Liver (tissue), 9 donors: ENCODE results near the gene PPP6R2. TPM values are rescaled to one million over a fixed set of nuclear protein-coding genes. Genes with fewer than 3 reads are reported as not detected.

Experiments used
- DNase-seq: peaks from one replicate; pipeline ENCODE4 v3.0.0-alpha.2; 2017; ENCODE audit warnings: low spot score
- H3K27ac ChIP-seq, 2 donors: one replicate each; pipeline ENCODE4 v1.7.0; 2013; ENCODE audit warnings: inconsistent platforms in 2 of 2, low read length in 2 of 2, control low read depth in 1 of 2, low read depth in 1 of 2, mild to moderate bottlenecking in 1 of 2
- H3K27me3 ChIP-seq, 4 donors: one replicate each; pipeline versions ENCODE4 v1.6.1 to v1.7.0; 2013; ENCODE audit warnings: low read length in 3 of 4, inconsistent platforms in 1 of 4, mild to moderate bottlenecking in 1 of 4, moderate library complexity in 1 of 4; ENCODE audit not compliant: control insufficient read depth in 4 of 4, insufficient read depth in 4 of 4
- H3K36me3 ChIP-seq, 4 donors: one replicate each; pipeline versions ENCODE4 v1.6.1 to v1.7.0; 2013; ENCODE audit warnings: low read length in 3 of 4, mild to moderate bottlenecking in 3 of 4, low read depth in 1 of 4, moderate library complexity in 1 of 4; ENCODE audit not compliant: control insufficient read depth in 4 of 4, insufficient read depth in 3 of 4
- H3K4me1 ChIP-seq, 4 donors: one replicate each; pipeline versions ENCODE4 v1.6.1 to v1.7.0; 2013; ENCODE audit warnings: low read length in 3 of 4, mild to moderate bottlenecking in 3 of 4, moderate library complexity in 1 of 4; ENCODE audit not compliant: control insufficient read depth in 4 of 4, insufficient read depth in 4 of 4
- H3K4me3 ChIP-seq, 3 donors: one replicate each; pipeline versions ENCODE4 v1.6.1 to v1.7.0; 2013; ENCODE audit warnings: low read length in 3 of 3, control low read depth in 1 of 3, low read depth in 1 of 3, mild to moderate bottlenecking in 1 of 3
- H3K9ac ChIP-seq, 2 donors: one replicate each; pipeline ENCODE4 v1.7.0; 2013; ENCODE audit warnings: low read length in 2 of 2, mild to moderate bottlenecking in 2 of 2, moderate library complexity in 2 of 2, control low read depth in 1 of 2, low read depth in 1 of 2
- H3K9me3 ChIP-seq, 4 donors: one replicate each; pipeline versions ENCODE4 v1.6.1 to v1.7.0; 2013; ENCODE audit warnings: low read length in 3 of 4; ENCODE audit not compliant: control insufficient read depth in 4 of 4
- ATF3 ChIP-seq: IDR thresholded peaks from 2 replicates; pipeline ENCODE4 v1.6.1; 2016; ENCODE audit warnings: antibody characterized with exemption
- CTCF ChIP-seq: fragments of 150-350 bp; IDR thresholded peaks from 2 replicates; pipeline ENCODE4 v1.5.1; 2017; ENCODE audit warnings: improper control_type of control experiment, low read depth, low read length; ENCODE audit not compliant: missing input control
- EGR1 ChIP-seq, 2 donors: IDR thresholded peaks; 2 replicates each; pipeline ENCODE4 v1.6.1; 2016 to 2018; ENCODE audit warnings: antibody characterized with exemption in 2 of 2, low read depth in 2 of 2
- FOXA2 ChIP-seq: IDR thresholded peaks from 2 replicates; pipeline ENCODE4 v1.6.1; 2016; ENCODE audit warnings: antibody characterized with exemption
- HNF4A ChIP-seq, 2 donors: conservative IDR thresholded peaks; 2 replicates each; pipeline ENCODE4 v1.6.1; 2016; ENCODE audit warnings: antibody characterized with exemption in 2 of 2, mild to moderate bottlenecking in 2 of 2
- HNF4G ChIP-seq: IDR thresholded peaks from 2 replicates; pipeline ENCODE4 v1.6.1; 2016; ENCODE audit warnings: antibody characterized with exemption
- MAX ChIP-seq: IDR thresholded peaks from 2 replicates; pipeline ENCODE4 v1.6.1; 2016; ENCODE audit warnings: antibody characterized with exemption
- NR2F2 ChIP-seq: IDR thresholded peaks from 2 replicates; pipeline ENCODE4 v1.6.1; 2016; ENCODE audit warnings: antibody characterized with exemption
- RAD21 ChIP-seq, 2 donors: IDR thresholded peaks; 2 replicates each; pipeline ENCODE4 v1.6.1; 2016; ENCODE audit warnings: antibody characterized with exemption in 2 of 2, mild to moderate bottlenecking in 2 of 2
- REST ChIP-seq: IDR thresholded peaks from 2 replicates; pipeline ENCODE4 v1.6.1; 2016; ENCODE audit warnings: antibody characterized with exemption, mild to moderate bottlenecking
- SP1 ChIP-seq: IDR thresholded peaks from 2 replicates; pipeline ENCODE4 v1.6.1; 2018; ENCODE audit warnings: antibody characterized with exemption, mild to moderate bottlenecking
- YY1 ChIP-seq: IDR thresholded peaks from 2 replicates; pipeline ENCODE4 v1.6.1; 2016; ENCODE audit warnings: antibody characterized with exemption, mild to moderate bottlenecking
- ZBTB33 ChIP-seq: IDR thresholded peaks from 2 replicates; pipeline ENCODE4 v1.6.1; 2016; ENCODE audit warnings: antibody characterized with exemption
- WGBS: extraction: QIAGEN DNeasy Blood & Tissue Kit; methylation state at CpG from one replicate; pipeline ENCODE4 v1.1.7; 2013; 5-methylcytosine and 5-hydroxymethylcytosine counted together
- polyA plus RNA-seq, 2 donors: library from polyadenylated mRNA; stranded (reverse) in 1 of 2; unstranded in 1 of 2; fragments of 200-250 nt in 1 of 2; fragments of >200 nt in 1 of 2; fragmentation: Nextera tagmentation in 1 of 2; extraction: Ambion mirVana in 1 of 2; gene quantifications; one replicate each; pipeline versions ENCODE4 v1.2.1 to v1.2.3, GENCODE V29; 2013 to 2015
- total RNA-seq, 2 donors: library from RNA; depleted of rRNA; stranded (reverse); fragments of >200 nt; gene quantifications; one replicate each; pipeline ENCODE4 v1.2.3, GENCODE V29; 2014
- donor health status: healthy.
- donor health status: healthy.
- donor health status: healthy.
- donor health status: healthy.
- donor health status: healthy.

Gene PPP6R2
- total and polyA plus RNA-seq, 4 donors = 28.8 to 117 (median 47.2) TPM

GRCh38 chr22:50452649-50453048, 109.5 kb downstream of the PPP6R2 start (continued):
- TF ChIP-seq ATF3 (no peak), FOXA2 (no peak)

GRCh38 chr22:50454556-50455075, 111.5 kb downstream of the PPP6R2 start:
- WGBS = 95% methylated on average over 27 of the region's 27 CpGs
- no peak overlapping the region for H3K27ac ChIP-seq
- H3K9me3 ChIP-seq = no peaks in the 10 kb centered on the region
- peaks cover 13 to 52% (median 22%) of the 10 kb centered on the region in 4 donors for H3K36me3 ChIP-seq
- no peaks in the 10 kb centered on the region for H3K4me1 ChIP-seq
- no peaks in the 10 kb centered on the region for H3K27me3 ChIP-seq
- no peak for DNase-seq
- no peak overlapping the region for H3K4me3 ChIP-seq
- H3K9ac ChIP-seq = no peak overlapping the region
- TF ChIP-seq YY1 (no peak), HNF4G (no peak), ZBTB33 (no peak), REST (no peak), CTCF (no peak), EGR1 (IDR thresholded peaks at IDR 0.05; ENCODE audit: low read depth in 2 of 2) (no peak), RAD21 (IDR thresholded peaks at IDR 0.05) (no peak), NR2F2 (no peak), ATF3 (no peak), SP1 (no peak), FOXA2 (no peak), MAX (no peak), HNF4A (conservative IDR thresholded peaks at IDR 0.05) (no peak)
